ENCODE data around the gene STMN3. TPM values are rescaled to one million over a fixed set of nuclear protein-coding genes. Genes with fewer than 3 reads are reported as not detected.

The STMN3 gene
- total and polyA plus RNA-seq, 2 of the 8 experiments (the other 6 are each of a cell fraction or from before 2014, with no cell fraction given), result 51.5 to 63.1 TPM

DNA sequence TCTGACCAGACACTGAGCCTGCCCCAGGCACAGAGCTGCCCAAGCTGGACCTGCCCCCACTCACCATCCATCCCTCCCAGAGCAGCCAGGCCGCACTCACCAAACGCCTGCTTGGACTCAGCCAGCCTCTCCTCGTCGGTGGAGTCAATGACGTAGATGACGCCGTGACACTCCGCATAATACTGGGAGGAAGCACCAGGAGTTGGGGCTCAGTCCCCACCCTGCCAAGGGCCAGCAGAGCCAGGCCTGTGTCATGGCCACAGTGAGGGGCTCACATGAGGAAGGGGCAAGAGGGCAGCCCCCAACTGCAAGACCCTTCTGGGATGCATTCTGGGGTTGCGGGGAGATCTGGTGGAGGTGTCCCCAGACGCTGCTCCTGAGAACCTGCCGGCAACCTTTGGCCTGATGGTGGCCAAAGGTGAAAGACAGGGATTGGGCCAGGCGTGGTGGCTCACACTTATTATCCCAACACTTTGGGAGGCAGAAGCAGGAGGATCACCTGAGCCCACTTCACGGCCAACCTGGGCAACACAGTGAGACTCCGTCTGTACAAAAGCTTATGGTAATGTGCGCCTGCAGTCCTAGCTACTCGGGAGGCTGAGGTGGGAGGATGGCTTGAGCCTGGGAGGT lies 48.9 kb upstream of the STMN3 start:
- Histone ChIP-seq H2BK5ac (ENCODE audit: low read depth, low read length) (no peak overlapping the region), H4K91ac (replicated peaks; ENCODE audit: insufficient read length, low read length) (no peak overlapping the region), H2AK5ac (ENCODE audit: low read depth, low read length) (no peak overlapping the region), H3K18ac (ENCODE audit: extremely low read depth, low read length) (no peak overlapping the region), H3K4me2 (ENCODE audit: insufficient read depth in 1 of 2, low read depth in 2 of 2, low read length in 2 of 2) (no peak overlapping the region), H2AFZ (ENCODE audit: low read length) (no peak overlapping the region), H2BK12ac (ENCODE audit: low read depth, low read length) (no peak overlapping the region), H3K9ac (replicated peaks in 1 of 4; ENCODE audit: extremely low read depth in 1 of 4, low read depth in 3 of 4, low read length in 3 of 4) (no peak overlapping the region), H3K56ac (replicated peaks; ENCODE audit: insufficient read length, low read depth, low read length) (no peak overlapping the region), H4K20me1 (replicated peaks in 1 of 2; ENCODE audit: control insufficient read depth in 1 of 2, insufficient read depth in 2 of 2, low read length in 2 of 2) (peaks cover 8 to 14% of the 10 kb centered on the region in 2 experiments), H3K23me2 (ENCODE audit: low read depth, low read length) (no peaks in the 10 kb centered on the region; the same call in 1 of the 2 replicates), H4K5ac (ENCODE audit: insufficient read length, low read depth, low read length) (no peak overlapping the region), H3K4ac (replicated peaks; ENCODE audit: insufficient read length, low read depth, low read length) (no peak overlapping the region), H2BK15ac (ENCODE audit: low read length) (no peak overlapping the region), H3K27me3 (replicated peaks in 1 of 4; ENCODE audit: control insufficient read depth in 3 of 4, extremely low read depth in 1 of 4, insufficient read depth in 3 of 4, low read length in 3 of 4) (no peaks in the 10 kb centered on the region), H3K23ac (ENCODE audit: insufficient read length) (no peak overlapping the region), H3K27ac (ENCODE audit: low read depth, low read length) (no peak overlapping the region), H4K8ac (ENCODE audit: extremely low read depth, insufficient read depth, low read length) (no peak overlapping the region), H3K14ac (ENCODE audit: insufficient read length) (no peak overlapping the region), H2BK120ac (replicated peaks; ENCODE audit: low read depth, low read length) (no peak overlapping the region), H3K79me2 (ENCODE audit: control insufficient read depth in 1 of 2, insufficient read depth in 2 of 2, low read length in 2 of 2) (peaks cover 0 to 12% of the 10 kb centered on the region in 2 experiments; a peak in 2 of 4 replicates), H3K4me3 (ENCODE audit: extremely low read depth in 1 of 4, insufficient read depth in 2 of 4, low read depth in 3 of 4, low read length in 4 of 4) (no peak overlapping the region), H2BK20ac (ENCODE audit: low read length) (no peak overlapping the region), H3K36me3 (ENCODE audit: control insufficient read depth in 2 of 4, insufficient read depth in 4 of 4, low read length in 3 of 4) (peaks cover 3 to 18% (median 8%) of the 10 kb centered on the region in 4 experiments; a peak in 5 of 8 replicates), H3K4me1 (replicated peaks in 1 of 4; ENCODE audit: control insufficient read depth in 3 of 4, insufficient read depth in 4 of 4, low read length in 3 of 4) (peaks cover 0 to 11% (median 2%) of the 10 kb centered on the region in 4 experiments; a peak in 4 of 7 replicates), H3K79me1 (ENCODE audit: low read depth, low read length) (peaks cover 6% of the 10 kb centered on the region; the same call in 1 of the 2 replicates), H3K9me3 (ENCODE audit: insufficient read depth in 2 of 2, low read depth in 1 of 2, low read length in 1 of 2) (no peaks in the 10 kb centered on the region)
- POLR2A ChIA-PET (ENCODE audit: partially characterized antibody), result interaction anchor here (0.6 to 4.1 kb wide), 12 partner anchors 10 to 283 kb away, joined by 3 to 18 read pairs (median 4); partner anchors contain the start of genes RTEL1 and SLC2A4RG
- no peak for TF ChIP-seq POU5F1 (IDR thresholded peaks at IDR 0.05; ENCODE audit: low read depth, low read length)
- no peak for TF ChIP-seq SP1 (IDR thresholded peaks at IDR 0.05; ENCODE audit: low read depth, low read length)
- TF ChIP-seq RNF2 (IDR thresholded peaks at IDR 0.05; ENCODE audit: borderline replicate concordance, low read depth, low read length, missing control alignments, poor library complexity, severe bottlenecking), result no peak
- TF ChIP-seq POLR2AphosphoS5 (IDR thresholded peaks at IDR 0.05; ENCODE audit: low read depth, low read length), result peak; percentile 2; the same call in 1 of the 2 replicates
- TF ChIP-seq YY1 (IDR thresholded peaks at IDR 0.05; ENCODE audit: low read depth, low read length), result no peak
- TF ChIP-seq, protein P1, sequence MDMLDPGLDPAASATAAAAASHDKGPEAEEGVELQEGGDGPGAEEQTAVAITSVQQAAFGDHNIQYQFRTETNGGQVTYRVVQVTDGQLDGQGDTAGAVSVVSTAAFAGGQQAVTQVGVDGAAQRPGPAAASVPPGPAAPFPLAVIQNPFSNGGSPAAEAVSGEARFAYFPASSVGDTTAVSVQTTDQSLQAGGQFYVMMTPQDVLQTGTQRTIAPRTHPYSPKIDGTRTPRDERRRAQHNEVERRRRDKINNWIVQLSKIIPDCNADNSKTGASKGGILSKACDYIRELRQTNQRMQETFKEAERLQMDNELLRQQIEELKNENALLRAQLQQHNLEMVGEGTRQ (IDR thresholded peaks at IDR 0.05; ENCODE audit: low read length), result no peak
- TF ChIP-seq POLR2A (IDR thresholded peaks at IDR 0.05; ENCODE audit: control extremely low read depth in 1 of 2, low read depth in 2 of 2, low read length in 2 of 2), result no peak
- CTCF ChIA-PET (ENCODE audit: partially characterized antibody), result interaction anchor here (1.4 kb wide), 2 partner anchors 84 to 279 kb away, joined by 3 to 4 read pairs; partner anchors contain the start of gene PRPF6
- FAIRE-seq (no peak), DNase-seq (ENCODE audit: low read depth in 1 of 2, low spot score in 2 of 2) (no peak)
- WGBS, 2 experiments (ENCODE audit: extremely low coverage in 1 of 2, insufficient coverage in 1 of 2, insufficient read length in 1 of 2, insufficient replicate concordance in 2 of 2, low coverage in 1 of 2, low lambda C conversion rate in 2 of 2, missing lambda C conversion rate in 1 of 2), result 91% methylated on average over 16 of the region's 16 CpGs; no CpG with 5 or more reads in 1 of the 2 experiments

All from H1 (cell line).